HEK293T (cell line): Measurements from ENCODE around the gene NDUFAF2.
A peak's percentile ranks its signal among the peaks of the same experiment; 100 is the strongest.

Source experiments
- CTCF ChIA-PET: fragments of 350-600 bp; formaldehyde crosslinking; extraction: SDS; loops from one replicate; lab custom pipeline; 2021; ENCODE audit warnings: antibody characterized with exemption, inconsistent platforms; lab: Yijun Ruan, JAX
- POLR2A ChIA-PET: fragments of 350-600 bp; formaldehyde crosslinking; extraction: SDS; loops from one replicate; lab custom pipeline; 2020; ENCODE audit warnings: antibody characterized with exemption, inconsistent platforms; lab: Yijun Ruan, JAX
- DNase-seq: peaks from one replicate; pipeline ENCODE4 v3.0.0; 2012; ENCODE audit warnings: mixed read lengths; ENCODE audit errors: extremely low spot score
- ARNT ChIP-seq: fragments of 450-650 bp; IDR thresholded peaks from 2 replicates; pipeline ENCODE4 v1.6.1; 2017; ENCODE audit warnings: mild to moderate bottlenecking
- BHLHE40 ChIP-seq: fragments of 450-650 bp; IDR thresholded peaks from 2 replicates; pipeline ENCODE4 v1.6.1; 2016; ENCODE audit warnings: mild to moderate bottlenecking, moderate library complexity, borderline replicate concordance
- CTBP1 ChIP-seq: fragments of 450-650 bp; IDR thresholded peaks from 2 replicates; pipeline ENCODE4 v1.6.1; 2016; ENCODE audit warnings: borderline replicate concordance
- ELF4 ChIP-seq: fragments of 450-650 bp; IDR thresholded peaks from 2 replicates; pipeline ENCODE4 v1.6.1; 2017; ENCODE audit warnings: antibody characterized with exemption
- FOXA1 ChIP-seq: fragments of 450-650 bp; IDR thresholded peaks from 2 replicates; pipeline ENCODE4 v1.6.1; 2016; ENCODE audit warnings: mild to moderate bottlenecking
- FOXK2 ChIP-seq: fragments of 450-650 bp; IDR thresholded peaks from 2 replicates; pipeline ENCODE4 v1.6.1; 2016; ENCODE audit warnings: mild to moderate bottlenecking
- FOXM1 ChIP-seq: fragments of 450-650 bp; IDR thresholded peaks from 2 replicates; pipeline ENCODE4 v1.6.1; 2017; ENCODE audit warnings: mild to moderate bottlenecking, borderline replicate concordance
- HDGF ChIP-seq: fragments of 450-650 bp; IDR thresholded peaks from 2 replicates; pipeline ENCODE4 v1.6.1; 2017; ENCODE audit warnings: antibody characterized with exemption, borderline replicate concordance
- L3MBTL2 ChIP-seq: fragments of 450-650 bp; conservative IDR thresholded peaks from 2 replicates; pipeline ENCODE4 v1.6.1; 2016; ENCODE audit warnings: mild to moderate bottlenecking
- LEF1 ChIP-seq: fragments of 450-650 bp; IDR thresholded peaks from 2 replicates; pipeline ENCODE4 v1.6.1; 2017; ENCODE audit warnings: mild to moderate bottlenecking, borderline replicate concordance
- NFRKB ChIP-seq: fragments of 450-650 bp; IDR thresholded peaks from 2 replicates; pipeline ENCODE4 v1.6.1; 2016; ENCODE audit warnings: mild to moderate bottlenecking, moderate library complexity
- PKNOX1 ChIP-seq: fragments of 450-650 bp; IDR thresholded peaks from 2 replicates; pipeline ENCODE4 v1.6.1; 2016
- SP1 ChIP-seq: fragments of 450-650 bp; IDR thresholded peaks from 2 replicates; pipeline ENCODE4 v1.6.1; 2017
- SUZ12 ChIP-seq: fragments of 450-650 bp; IDR thresholded peaks from 2 replicates; pipeline ENCODE4 v1.6.1; 2016; ENCODE audit warnings: mild to moderate bottlenecking
- TARDBP ChIP-seq: fragments of 450-650 bp; IDR thresholded peaks from 2 replicates; pipeline ENCODE4 v1.6.1; 2016
- ZNF384 ChIP-seq: fragments of 450-650 bp; IDR thresholded peaks from 2 replicates; pipeline ENCODE4 v1.6.1; 2016

NDUFAF2 gene

GRCh38 chr5:61137835-61138234 lies 192.8 kb downstream of the NDUFAF2 start:
- POLR2A ChIA-PET = no interaction called here
- CTCF ChIA-PET = no interaction called here
- no peak for DNase-seq
- TF ChIP-seq ZNF384 (no peak), SP1 (no peak), PKNOX1 (no peak), NFRKB (no peak), TARDBP (no peak)

- TF ChIP-seq FOXK2 (no peak), ELF4 (no peak), TARDBP (no peak), ZNF384 (no peak), FOXM1 (no peak), BHLHE40 (no peak), NFRKB (no peak), ARNT (no peak), LEF1 (no peak), PKNOX1 (no peak), HDGF (no peak), CTBP1 (no peak), SP1 (no peak), FOXA1 (no peak), L3MBTL2 (no peak)
- ChIA-PET CTCF (interaction anchor here (0.6 kb wide), 1 partner anchor 259 kb away, joined by 3 read pairs; no protein-coding TSS in a partner anchor), POLR2A (no interaction called here)
These were observed 194.3 kb downstream of the NDUFAF2 start for GRCh38 chr5:61139094-61139873.

GRCh38 chr5:61139931-61140330 lies 194.9 kb downstream of the NDUFAF2 start:
- TF ChIP-seq SP1 (no peak), FOXA1 (no peak), PKNOX1 (no peak), ELF4 (no peak), NFRKB (no peak), ARNT (no peak), SUZ12 (no peak), FOXM1 (no peak), L3MBTL2 (no peak), ZNF384 (no peak), HDGF (no peak), CTBP1 (no peak), LEF1 (no peak), TARDBP (no peak), FOXK2 (no peak), BHLHE40 (no peak)
- POLR2A ChIA-PET = no interaction called here
- CTCF ChIA-PET = no interaction called here
- DNase-seq = no peak

More at GRCh38 chr5:61139094-61139873, 194.3 kb downstream of the NDUFAF2 start:
- peak; percentile 25 for DNase-seq

GRCh38 chr5:61141801-61142200 lies 196.8 kb downstream of the NDUFAF2 start:
- DNase-seq = no peak
- CTCF ChIA-PET = no interaction called here
- POLR2A ChIA-PET = no interaction called here
- no peak for TF ChIP-seq BHLHE40
- no peak for TF ChIP-seq LEF1
- no peak for TF ChIP-seq ELF4
- no peak for TF ChIP-seq PKNOX1
- TF ChIP-seq NFRKB = no peak
- no peak for TF ChIP-seq SP1
- TF ChIP-seq L3MBTL2 = no peak
- TF ChIP-seq TARDBP = no peak
- no peak for TF ChIP-seq CTBP1
- TF ChIP-seq FOXA1 = no peak
- TF ChIP-seq FOXK2 = no peak

GRCh38 chr5:61142391-61142790 lies 197.4 kb downstream of the NDUFAF2 start:
- DNase-seq = no peak
- ChIA-PET CTCF (no interaction called here), POLR2A (no interaction called here)
- TF ChIP-seq ELF4 = no peak
- TF ChIP-seq LEF1 = no peak
- TF ChIP-seq TARDBP = no peak
- no peak for TF ChIP-seq NFRKB
- no peak for TF ChIP-seq ZNF384

- TF ChIP-seq ARNT (no peak), FOXM1 (no peak), SP1 (no peak), ELF4 (no peak), LEF1 (no peak), NFRKB (no peak), PKNOX1 (no peak), CTBP1 (no peak), L3MBTL2 (no peak), BHLHE40 (no peak), HDGF (no peak), ZNF384 (no peak), FOXK2 (no peak), FOXA1 (no peak), TARDBP (no peak), SUZ12 (no peak)
- CTCF ChIA-PET = no interaction called here
- POLR2A ChIA-PET = no interaction called here
- no peak for DNase-seq
These were observed 197.8 kb downstream of the NDUFAF2 start for GRCh38 chr5:61142811-61143210.
